Measurements from ENCODE around the gene CDH23. TPM values are rescaled to one million over a fixed set of nuclear protein-coding genes. Genes with fewer than 3 reads are reported as not detected.

The CDH23 gene
- polyA plus RNA-seq, 1 donor (not counting 4 experiments of a cell fraction or from before 2014, with no cell fraction given): 0.01 TPM

DNA sequence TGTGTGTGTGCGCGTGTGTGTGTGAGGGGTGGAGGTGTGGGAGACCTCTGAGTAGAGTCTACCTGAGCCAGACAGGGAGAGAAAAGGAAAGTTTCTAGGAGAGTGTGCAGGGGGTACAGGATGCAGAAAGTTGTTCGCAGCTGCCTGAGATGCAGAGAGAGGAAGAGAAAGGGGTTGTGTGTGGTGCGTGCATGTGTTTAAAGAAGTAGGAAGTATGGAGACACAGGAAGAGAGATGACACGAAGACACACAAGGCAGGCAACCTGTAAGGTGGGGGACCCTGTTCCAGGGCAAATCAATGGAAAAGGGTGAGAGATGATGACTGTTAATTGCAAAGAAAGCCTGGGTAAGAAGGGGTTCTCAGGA lies 270.6 kb downstream of the CDH23 start:
- Histone ChIP-seq H3K4me1 (ENCODE audit: control insufficient read depth, extremely low read depth, insufficient read depth, low read length) (no peaks in the 10 kb centered on the region), H3K27me3 (ENCODE audit: control insufficient read depth, extremely low read depth, insufficient read depth, low read length) (peaks cover 10% of the 10 kb centered on the region), H3K27ac (ENCODE audit: control insufficient read depth, insufficient read depth, low read length) (no peak overlapping the region), H3K4me3 (ENCODE audit: control insufficient read depth in 2 of 3, extremely low read depth in 1 of 3, insufficient read depth in 2 of 3, low read depth in 1 of 3, low read length in 3 of 3) (no peak overlapping the region), H3K9ac (ENCODE audit: control insufficient read depth, extremely low read depth, insufficient read depth, low read length) (no peak overlapping the region), H3K36me3 (ENCODE audit: control insufficient read depth in 2 of 2, extremely low read depth in 1 of 2, insufficient read depth in 2 of 2, low read length in 2 of 2) (no peaks in the 10 kb centered on the region), H4K20me1 (ENCODE audit: control insufficient read depth, extremely low read depth, insufficient read depth, low read length) (no peaks in the 10 kb centered on the region), H3K9me1 (ENCODE audit: control insufficient read depth, extremely low read depth, insufficient read depth, low read length) (no peaks in the 10 kb centered on the region), H2AFZ (ENCODE audit: control insufficient read depth, low read length) (no peak overlapping the region), H3K79me2 (ENCODE audit: control insufficient read depth, insufficient read depth, low read length) (no peaks in the 10 kb centered on the region), H3K9me3 (ENCODE audit: control insufficient read depth, low read depth, low read length) (no peaks in the 10 kb centered on the region), H3K4me2 (ENCODE audit: control insufficient read depth, extremely low read depth, insufficient read depth, low read depth, low read length) (no peak overlapping the region)
- TF ChIP-seq EZH2 (IDR thresholded peaks at IDR 0.05; ENCODE audit: low read length): no peak
- TF ChIP-seq, protein P1, sequence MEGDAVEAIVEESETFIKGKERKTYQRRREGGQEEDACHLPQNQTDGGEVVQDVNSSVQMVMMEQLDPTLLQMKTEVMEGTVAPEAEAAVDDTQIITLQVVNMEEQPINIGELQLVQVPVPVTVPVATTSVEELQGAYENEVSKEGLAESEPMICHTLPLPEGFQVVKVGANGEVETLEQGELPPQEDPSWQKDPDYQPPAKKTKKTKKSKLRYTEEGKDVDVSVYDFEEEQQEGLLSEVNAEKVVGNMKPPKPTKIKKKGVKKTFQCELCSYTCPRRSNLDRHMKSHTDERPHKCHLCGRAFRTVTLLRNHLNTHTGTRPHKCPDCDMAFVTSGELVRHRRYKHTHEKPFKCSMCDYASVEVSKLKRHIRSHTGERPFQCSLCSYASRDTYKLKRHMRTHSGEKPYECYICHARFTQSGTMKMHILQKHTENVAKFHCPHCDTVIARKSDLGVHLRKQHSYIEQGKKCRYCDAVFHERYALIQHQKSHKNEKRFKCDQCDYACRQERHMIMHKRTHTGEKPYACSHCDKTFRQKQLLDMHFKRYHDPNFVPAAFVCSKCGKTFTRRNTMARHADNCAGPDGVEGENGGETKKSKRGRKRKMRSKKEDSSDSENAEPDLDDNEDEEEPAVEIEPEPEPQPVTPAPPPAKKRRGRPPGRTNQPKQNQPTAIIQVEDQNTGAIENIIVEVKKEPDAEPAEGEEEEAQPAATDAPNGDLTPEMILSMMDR (optimal IDR thresholded peaks at IDR 0.05 in 1 of 3, IDR thresholded peaks at IDR 0.05 in 1 of 3, conservative IDR thresholded peaks at IDR 0.05 in 1 of 3; ENCODE audit: extremely low read depth in 1 of 3, insufficient read depth in 2 of 3, low read length in 3 of 3): no peak
- FAIRE-seq: no peak
- no peak for DNase-seq (ENCODE audit: low read depth, low spot score)
- dilution Hi-C loops (cut with MboI; ENCODE audit: extremely low pct_ligation_motif_present, low sequenced_read_pairs): no loop called here

DNA sequence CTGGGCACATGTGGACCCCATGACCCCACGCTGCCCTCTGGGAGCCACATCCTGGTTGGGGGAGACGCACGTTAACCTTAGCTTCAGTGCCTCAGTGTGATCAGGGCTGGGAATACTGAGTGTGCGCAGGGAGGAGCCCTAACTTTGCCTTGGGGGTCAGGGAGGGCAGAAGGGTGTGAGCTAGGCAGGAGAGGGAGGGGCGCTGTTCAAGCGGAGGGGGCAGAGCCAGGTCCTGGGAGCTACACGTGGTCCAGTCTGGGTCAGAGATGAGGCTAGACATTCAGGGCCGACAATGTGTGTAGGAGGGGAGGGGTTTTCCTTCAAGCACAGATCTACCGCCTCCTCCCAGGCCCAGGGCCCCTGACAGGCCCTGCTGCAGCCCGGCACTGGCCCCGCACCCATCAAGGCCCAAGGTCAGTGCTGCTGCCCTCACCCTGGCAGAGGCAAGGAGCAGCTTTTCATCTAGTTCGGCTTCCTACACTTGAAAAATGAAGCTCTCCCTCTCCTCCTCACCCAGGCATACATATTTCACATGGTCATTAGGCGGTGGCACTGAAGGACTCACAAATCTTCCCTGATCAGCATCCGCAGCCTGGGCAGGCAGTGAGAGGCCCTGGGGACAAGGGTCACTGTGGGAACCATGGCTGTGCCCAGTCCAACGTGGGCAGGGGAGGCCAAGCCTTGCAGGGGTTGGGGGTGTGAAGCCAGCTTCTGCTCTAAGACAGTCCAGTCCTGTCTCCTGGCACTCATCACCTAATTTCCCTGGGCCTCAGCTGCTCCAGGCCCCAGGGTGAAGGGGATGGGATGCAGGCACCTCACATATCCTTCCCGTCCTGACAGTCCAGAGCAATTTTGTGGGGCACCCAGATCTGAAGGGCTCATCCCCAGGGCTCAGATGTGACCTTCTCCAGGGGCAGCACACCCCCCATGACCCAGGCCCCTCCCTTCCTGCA lies 275.6 kb downstream of the CDH23 start:
- TF ChIP-seq, protein P1 (optimal IDR thresholded peaks at IDR 0.05 in 1 of 3, IDR thresholded peaks at IDR 0.05 in 1 of 3, conservative IDR thresholded peaks at IDR 0.05 in 1 of 3; ENCODE audit: extremely low read depth in 1 of 3, insufficient read depth in 2 of 3, low read length in 3 of 3): no peak
- TF ChIP-seq EZH2 (IDR thresholded peaks at IDR 0.05; ENCODE audit: low read length): no peak
- Histone ChIP-seq H3K36me3 (ENCODE audit: control insufficient read depth in 2 of 2, extremely low read depth in 1 of 2, insufficient read depth in 2 of 2, low read length in 2 of 2) (no peaks in the 10 kb centered on the region), H2AFZ (ENCODE audit: control insufficient read depth, low read length) (no peak overlapping the region), H3K9me3 (ENCODE audit: control insufficient read depth, low read depth, low read length) (no peaks in the 10 kb centered on the region), H3K79me2 (ENCODE audit: control insufficient read depth, insufficient read depth, low read length) (no peaks in the 10 kb centered on the region), H3K4me2 (ENCODE audit: control insufficient read depth, extremely low read depth, insufficient read depth, low read depth, low read length) (no peak overlapping the region), H3K27me3 (ENCODE audit: control insufficient read depth, extremely low read depth, insufficient read depth, low read length) (peaks cover 4% of the 10 kb centered on the region), H3K27ac (ENCODE audit: control insufficient read depth, insufficient read depth, low read length) (no peak overlapping the region), H3K9ac (ENCODE audit: control insufficient read depth, extremely low read depth, insufficient read depth, low read length) (no peak overlapping the region), H3K4me3 (ENCODE audit: control insufficient read depth in 2 of 3, extremely low read depth in 1 of 3, insufficient read depth in 2 of 3, low read depth in 1 of 3, low read length in 3 of 3) (no peak overlapping the region), H3K9me1 (ENCODE audit: control insufficient read depth, extremely low read depth, insufficient read depth, low read length) (no peaks in the 10 kb centered on the region), H3K4me1 (ENCODE audit: control insufficient read depth, extremely low read depth, insufficient read depth, low read length) (no peaks in the 10 kb centered on the region), H4K20me1 (ENCODE audit: control insufficient read depth, extremely low read depth, insufficient read depth, low read length) (no peaks in the 10 kb centered on the region)
- dilution Hi-C loops (cut with MboI; ENCODE audit: extremely low pct_ligation_motif_present, low sequenced_read_pairs): no loop called here
- DNase-seq (ENCODE audit: low read depth, low spot score) (no peak), FAIRE-seq (no peak)
